Small intestine (tissue), 16 donors: ENCODE results near the gene CTNNA3. TPM values are rescaled to one million over a fixed set of nuclear protein-coding genes. Genes with fewer than 3 reads are reported as not detected.
"Not testable (repeated sequence)": the region's sequence is repeated elsewhere in the genome, so short reads cannot be mapped to it uniquely, and the experiment has no call there.

ENCODE experiments used
- DNase-seq, 2 donors: peaks; one replicate each; pipeline versions ENCODE4 v3.0.0 to v3.0.0-alpha.2; 2013
- FAIRE-seq: peaks from 2 replicates; lab custom pipeline; 2012; peaks lifted over from hg19 to GRCh38; lab: Jason Lieb, UNC
- H3K27ac ChIP-seq, 3 donors: one replicate each; pipeline ENCODE4 v1.5.1; 2013; ENCODE audit warnings: low read length in 2 of 3, mild to moderate bottlenecking in 2 of 3, control low read depth in 1 of 3, inconsistent platforms in 1 of 3, low read depth in 1 of 3, moderate library complexity in 1 of 3
- H3K27me3 ChIP-seq, 3 donors: one replicate each; pipeline ENCODE4 v1.6.1; 2013; ENCODE audit warnings: low read length in 3 of 3, inconsistent platforms in 1 of 3; ENCODE audit not compliant: control insufficient read depth in 3 of 3, insufficient read depth in 3 of 3
- H3K36me3 ChIP-seq, 3 donors: one replicate each; pipeline ENCODE4 v1.6.1; 2013; ENCODE audit warnings: low read length in 3 of 3, inconsistent platforms in 1 of 3, low read depth in 1 of 3, mild to moderate bottlenecking in 1 of 3, moderate library complexity in 1 of 3; ENCODE audit not compliant: control insufficient read depth in 3 of 3, insufficient read depth in 2 of 3
- H3K4me1 ChIP-seq, 3 donors: one replicate each; pipeline ENCODE4 v1.6.1; 2013; ENCODE audit warnings: low read length in 2 of 3, inconsistent platforms in 1 of 3, low read depth in 1 of 3, mild to moderate bottlenecking in 1 of 3, moderate library complexity in 1 of 3; ENCODE audit not compliant: control insufficient read depth in 3 of 3, insufficient read depth in 2 of 3
- H3K4me3 ChIP-seq, 3 donors: one replicate each; pipeline ENCODE4 v1.5.1; 2013; ENCODE audit warnings: low read length in 3 of 3, control low read depth in 1 of 3, inconsistent platforms in 1 of 3, low read depth in 1 of 3, mild to moderate bottlenecking in 1 of 3, moderate library complexity in 1 of 3
- H3K9me3 ChIP-seq, 2 donors: one replicate each; pipeline ENCODE4 v1.6.1; 2013; ENCODE audit warnings: low read depth in 1 of 2, low read length in 1 of 2; ENCODE audit not compliant: control insufficient read depth in 2 of 2, insufficient read depth in 1 of 2
- WGBS, 3 donors: extraction: QIAGEN DNeasy Blood & Tissue Kit; methylation state at CpG; one replicate each; pipeline ENCODE4 v1.1.7; 2013; 5-methylcytosine and 5-hydroxymethylcytosine counted together
- long read RNA-seq, 10 donors: transcript quantifications; one replicate each; lab custom pipeline, GENCODE V29; 2026
- polyA plus RNA-seq, 4 donors: library from polyadenylated mRNA; stranded (reverse) in 3 of 4; unstranded in 1 of 4; fragments of 200-250 nt in 3 of 4; fragments of 120-200 nt in 1 of 4; gene quantifications; one replicate each; pipeline versions ENCODE4 v1.2.1 to v1.2.3, GENCODE V29; 2013
- donor health status: healthy with polysubstance abuse.
- donor health status: control.
- donor health status: control.
- donor health status: Bipolar disorder and iron deficiency.
- donor health status: healthy.

The CTNNA3 gene
- polyA plus RNA-seq = under 1 TPM in 2 of 4 donors, not detected in 2; 0.24 to 0.38 TPM
- long read RNA-seq, donor 1 = 0 reads
- long read RNA-seq, donor 2 = 0 reads
- long read RNA-seq, donor 3 = 0 reads
- long read RNA-seq, donor 4 = 0 reads
- long read RNA-seq, donor 5 = 0 reads
- long read RNA-seq, donor 6 = 0 reads
- long read RNA-seq, donor 7 = 0 reads
- long read RNA-seq, donor 8 = 0 reads
- long read RNA-seq, donor 9 = 0 reads
- long read RNA-seq, donor 10 = 0 reads

- 34 to 45% (median 40%) methylated on average over 6 of the region's 6 CpGs for WGBS, 3 donors
- Histone ChIP-seq H3K27me3 (peaks cover 0 to 3% (median 0%) of the 10 kb centered on the region in 3 donors), H3K9me3 (no peaks in the 10 kb centered on the region), H3K4me1 (no peaks in the 10 kb centered on the region), H3K36me3 (no peaks in the 10 kb centered on the region), H3K27ac (no peak within 1 kb of the TSS), H3K4me3 (no peak within 1 kb of the TSS)
- DNase-seq (no peak), FAIRE-seq (no peak)
Measured at GRCh38 chr10:67696029-67696428, at the start of gene CTNNA3. Gene CTNNA3, minus strand, starts transcription at chr10:67696195.

- no peaks in the 10 kb centered on the region for H3K36me3 ChIP-seq
- no peak overlapping the region for H3K4me3 ChIP-seq
- DNase-seq (no peak), FAIRE-seq (no peak)
- no peaks in the 10 kb centered on the region for H3K9me3 ChIP-seq
- whole genome bisulfite sequencing, 3 donors = 83 to 88% (median 83%) methylated on average over 4 of the region's 4 CpGs
- H3K4me1 ChIP-seq = no peaks in the 10 kb centered on the region
- H3K27me3 ChIP-seq = no peaks in the 10 kb centered on the region
- no peak overlapping the region for H3K27ac ChIP-seq
Measured at GRCh38 chr10:67735430-67735829, 39.4 kb upstream of the CTNNA3 start.

- 96 to 100% (median 97%) methylated on average over 1 of the region's 1 CpG for WGBS, 3 donors
- FAIRE-seq (no peak), DNase-seq (no peak)
Measured at GRCh38 chr10:67733511-67733910, 37.5 kb upstream of the CTNNA3 start.

DNA sequence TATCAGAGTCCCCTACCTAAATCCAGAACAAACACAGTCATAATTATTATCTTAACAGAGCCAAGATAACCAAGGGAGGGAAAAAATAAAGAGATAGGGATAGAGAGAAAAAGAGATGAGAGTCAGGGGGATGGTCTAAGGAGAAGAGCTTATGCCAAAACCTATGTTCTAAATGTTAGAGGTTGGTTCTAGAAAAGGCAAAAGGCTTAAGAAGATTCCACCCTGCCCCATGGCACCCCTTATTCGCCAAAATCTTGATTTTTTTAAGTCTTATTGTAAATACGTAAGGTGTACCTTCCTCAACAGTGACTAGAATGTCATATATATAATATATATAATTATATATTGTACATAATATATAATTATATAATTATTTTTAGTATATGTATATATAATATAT lies 29.6 kb upstream of the CTNNA3 start:
- 85 to 95% (median 89%) methylated on average over 2 of the region's 2 CpGs for WGBS, 3 donors

More at GRCh38 chr10:67733511-67733910, 37.5 kb upstream of the CTNNA3 start:
- no peaks in the 10 kb centered on the region for H3K9me3 ChIP-seq
- no peak overlapping the region for H3K27ac ChIP-seq
- no peaks in the 10 kb centered on the region for H3K4me1 ChIP-seq
- no peak overlapping the region for H3K4me3 ChIP-seq
- H3K27me3 ChIP-seq = no peaks in the 10 kb centered on the region
- no peaks in the 10 kb centered on the region for H3K36me3 ChIP-seq

GRCh38 chr10:67723601-67724000 lies 27.6 kb upstream of the CTNNA3 start:
- 69 to 75% (median 74%) methylated on average over 6 of the region's 6 CpGs for WGBS, 3 donors
- Histone ChIP-seq H3K9me3 (no peaks in the 10 kb centered on the region), H3K4me3 (no peak overlapping the region), H3K36me3 (no peaks in the 10 kb centered on the region), H3K4me1 (no peaks in the 10 kb centered on the region), H3K27ac (no peak overlapping the region), H3K27me3 (no peaks in the 10 kb centered on the region)
- DNase-seq (no peak), FAIRE-seq (no peak)

More for the DNA sequence above, 29.6 kb upstream of the CTNNA3 start:
- H3K4me3 ChIP-seq = no peak overlapping the region
- no peaks in the 10 kb centered on the region for H3K4me1 ChIP-seq
- H3K9me3 ChIP-seq = no peaks in the 10 kb centered on the region
- FAIRE-seq (no peak), DNase-seq (no peak)
- H3K27ac ChIP-seq = no peak overlapping the region
- H3K36me3 ChIP-seq = no peaks in the 10 kb centered on the region
- no peaks in the 10 kb centered on the region for H3K27me3 ChIP-seq

GRCh38 chr10:67722113-67722512 lies 26.1 kb upstream of the CTNNA3 start:
- DNase-seq (no peak), FAIRE-seq (no peak)
- Histone ChIP-seq H3K9me3 (no peaks in the 10 kb centered on the region), H3K36me3 (no peaks in the 10 kb centered on the region), H3K4me3 (no peak overlapping the region), H3K4me1 (no peaks in the 10 kb centered on the region), H3K27me3 (no peaks in the 10 kb centered on the region), H3K27ac (no peak overlapping the region)

- not testable (repeated sequence) for H3K36me3 ChIP-seq, H3K9me3 ChIP-seq, DNase-seq, H3K4me1 ChIP-seq, H3K27me3 ChIP-seq, H3K4me3 ChIP-seq, H3K27ac ChIP-seq, FAIRE-seq
- WGBS, 3 donors = 87 to 95% (median 93%) methylated on average over 4 of the region's 4 CpGs
Measured at GRCh38 chr10:67716455-67716854, 20.5 kb upstream of the CTNNA3 start.

DNA sequence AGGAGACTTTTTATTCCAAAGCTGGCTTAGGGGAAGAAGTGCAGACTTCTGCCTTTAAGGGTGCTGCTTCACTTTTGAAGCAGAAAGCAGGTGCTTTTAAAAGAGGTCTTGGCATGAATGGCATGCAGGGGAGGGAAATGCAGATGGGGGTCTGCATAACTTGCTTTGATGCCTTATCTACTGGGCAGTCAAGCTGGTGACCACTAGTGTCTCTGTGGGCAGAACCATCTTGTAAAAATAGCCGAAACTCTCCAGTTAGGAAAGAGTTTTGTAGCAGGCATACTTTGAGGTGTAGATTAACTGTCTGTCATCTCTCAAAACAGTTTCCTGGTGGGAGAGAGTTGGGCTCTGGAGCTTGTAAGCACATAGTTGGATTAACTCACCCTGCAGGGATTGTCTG lies 9.9 kb upstream of the CTNNA3 start:
- 55 to 80% (median 56%) methylated on average over 1 of the region's 1 CpG for WGBS, 3 donors
- H3K27me3 ChIP-seq = no peaks in the 10 kb centered on the region
- H3K36me3 ChIP-seq = no peaks in the 10 kb centered on the region
- no peaks in the 10 kb centered on the region for H3K9me3 ChIP-seq
- no peaks in the 10 kb centered on the region for H3K4me1 ChIP-seq
- H3K4me3 ChIP-seq = no peak overlapping the region
- H3K27ac ChIP-seq = no peak overlapping the region
- DNase-seq = no peak
- FAIRE-seq = no peak
